Measurements from ENCODE around the gene ATP5F1E. TPM values are rescaled to one million over a fixed set of nuclear protein-coding genes. Genes with fewer than 3 reads are reported as not detected.

The ATP5F1E gene
- total and polyA plus RNA-seq, 9 of the 15 experiments (the other 6 are each of a cell fraction or from before 2014, with no cell fraction given) = 60.3 to 162 (median 113) TPM

GRCh38 chr20:59010995-59011873 is 20.9 kb downstream of the ATP5F1E start (continued):
- TF ChIP-seq CREM (IDR thresholded peaks at IDR 0.05; ENCODE audit: low read depth) = no peak
- TF ChIP-seq U2AF1 (optimal IDR thresholded peaks at IDR 0.05; ENCODE audit: low read depth, low read length) = no peak
- TF ChIP-seq POLR2H (tag; IDR thresholded peaks at IDR 0.05; ENCODE audit: low read depth) = 0 out of 2 replicates have a peak, but pooled peaks have one; percentile 40
- peak; percentile 59; the same call in 1 of the 2 replicates for TF ChIP-seq ATF7 (IDR thresholded peaks at IDR 0.05)
- no peak for TF ChIP-seq RBM25 (IDR thresholded peaks at IDR 0.05; ENCODE audit: low read depth, low read length, severe bottlenecking)
- no peak for TF ChIP-seq MAZ (CRISPR knock-in tag; conservative IDR thresholded peaks at IDR 0.05 in 1 of 2, IDR thresholded peaks at IDR 0.05 in 1 of 2)
- TF ChIP-seq ILF3 (IDR thresholded peaks at IDR 0.05; ENCODE audit: borderline replicate concordance) = no peak
- no peak for TF ChIP-seq AFF4 (CRISPR knock-in tag; IDR thresholded peaks at IDR 0.05)
- TF ChIP-seq C11orf30 (IDR thresholded peaks at IDR 0.05; ENCODE audit: low read depth) = no peak
- TF ChIP-seq FOXM1 (IDR thresholded peaks at IDR 0.05; ENCODE audit: low read depth) = no peak
- TF ChIP-seq FOXM1 (CRISPR knock-in tag; IDR thresholded peaks at IDR 0.05; ENCODE audit: low read depth) = no peak
- no peak for TF ChIP-seq MECOM (CRISPR knock-in tag; IDR thresholded peaks at IDR 0.05)
- TF ChIP-seq OTX1 (CRISPR knock-in tag; IDR thresholded peaks at IDR 0.05) = no peak
- TF ChIP-seq, protein P1, sequence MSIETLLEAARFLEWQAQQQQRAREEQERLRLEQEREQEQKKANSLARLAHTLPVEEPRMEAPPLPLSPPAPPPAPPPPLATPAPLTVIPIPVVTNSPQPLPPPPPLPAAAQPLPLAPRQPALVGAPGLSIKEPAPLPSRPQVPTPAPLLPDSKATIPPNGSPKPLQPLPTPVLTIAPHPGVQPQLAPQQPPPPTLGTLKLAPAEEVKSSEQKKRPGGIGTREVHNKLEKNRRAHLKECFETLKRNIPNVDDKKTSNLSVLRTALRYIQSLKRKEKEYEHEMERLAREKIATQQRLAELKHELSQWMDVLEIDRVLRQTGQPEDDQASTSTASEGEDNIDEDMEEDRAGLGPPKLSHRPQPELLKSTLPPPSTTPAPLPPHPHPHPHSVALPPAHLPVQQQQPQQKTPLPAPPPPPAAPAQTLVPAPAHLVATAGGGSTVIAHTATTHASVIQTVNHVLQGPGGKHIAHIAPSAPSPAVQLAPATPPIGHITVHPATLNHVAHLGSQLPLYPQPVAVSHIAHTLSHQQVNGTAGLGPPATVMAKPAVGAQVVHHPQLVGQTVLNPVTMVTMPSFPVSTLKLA (conservative IDR thresholded peaks at IDR 0.05) = peak; percentile 20 to 59; a peak in 2 of 4 replicates
- no peak for TF ChIP-seq MAFF (IDR thresholded peaks at IDR 0.05; ENCODE audit: low read length)
- no peak for TF ChIP-seq TSHZ1 (CRISPR knock-in tag; IDR thresholded peaks at IDR 0.05)
